Endothelial cell of umbilical vein (primary cell): ENCODE measurements around the gene COG5. TPM values are rescaled to one million over a fixed set of nuclear protein-coding genes. Genes with fewer than 3 reads are reported as not detected.

ENCODE experiments used
- BruUV-seq: library from RNA; stranded (reverse); fragments of 400-500 nt; replicated peaks from 2 replicates; lab custom pipeline; 2021; lab: Mats Ljungman, UMichigan
- CTCF ChIA-PET: fragments of 300-600, 350-600 bp; sonication (Branson Sonifier 250); formaldehyde crosslinking; loops from one replicate; lab custom pipeline; 2021; ENCODE audit warnings: antibody characterized with exemption, inconsistent platforms; lab: Charles Lee
- POLR2A ChIA-PET: fragments of 300-600, 350-600 bp; sonication (Branson Sonifier 250); formaldehyde crosslinking; loops from one replicate; lab custom pipeline; 2021; ENCODE audit warnings: antibody characterized with exemption, inconsistent platforms; lab: Charles Lee
- DNase-seq: peaks from one replicate; pipeline ENCODE4 v3.0.0-alpha.2; 2011; ENCODE audit warnings: low read depth, low spot score
- FAIRE-seq: peaks from 2 replicates; lab custom pipeline; 2011; peaks lifted over from hg19 to GRCh38; lab: Jason Lieb, UNC
- H2AFZ ChIP-seq: 2 replicates; pipeline ENCODE4 v1.6.0; 2012; ENCODE audit warnings: low read depth, low read length, control low read depth, inconsistent platforms
- H3K27ac ChIP-seq: 2 replicates; pipeline ENCODE4 v1.5.1; 2011; ENCODE audit warnings: low read depth, mild to moderate bottlenecking, control low read depth, low read length, moderate library complexity; ENCODE audit not compliant: insufficient read depth
- H3K27me3 ChIP-seq, 2 experiments: 2 replicates each; pipeline versions ENCODE4 v1.6.0 to v1.6.1; 2011; ENCODE audit warnings: low read length in 2 of 2, mixed read lengths in 1 of 2; ENCODE audit not compliant: control insufficient read depth in 2 of 2, insufficient read depth in 2 of 2
- H3K36me3 ChIP-seq, 2 experiments: 2 replicates in 1 of 2; 3 replicates in 1 of 2; pipeline ENCODE4 v1.5.1; 2011; ENCODE audit warnings: low read length in 2 of 2, mild to moderate bottlenecking in 1 of 2, moderate library complexity in 1 of 2; ENCODE audit not compliant: control insufficient read depth in 2 of 2, insufficient read depth in 2 of 2; ENCODE audit errors: extremely low read depth in 1 of 2
- H3K4me1 ChIP-seq: 3 replicates; pipeline ENCODE4 v1.5.1; 2011; ENCODE audit warnings: mild to moderate bottlenecking, low read length; ENCODE audit not compliant: control insufficient read depth, insufficient read depth; ENCODE audit errors: extremely low read depth
- H3K4me2 ChIP-seq: 2 replicates; pipeline ENCODE4 v1.6.1; 2011; ENCODE audit warnings: low read length, control low read depth, mixed read lengths; ENCODE audit not compliant: insufficient read depth
- H3K4me3 ChIP-seq, 3 experiments: fragments of 200-600 bp in 1 of 3; sonication (generic), shearing (Covaris generic) in 1 of 3; replicated peaks in 1 of 3; 2 replicates each; pipeline ENCODE4 v1.5.1; 2011 to 2016; ENCODE audit warnings: control low read depth in 3 of 3, low read length in 3 of 3, mild to moderate bottlenecking in 2 of 3, inconsistent platforms in 1 of 3, low read depth in 1 of 3, moderate library complexity in 1 of 3; ENCODE audit not compliant: insufficient read depth in 1 of 3
- H3K79me2 ChIP-seq: 2 replicates; pipeline ENCODE4 v1.6.0; 2012; ENCODE audit warnings: low read length, inconsistent platforms; ENCODE audit not compliant: control insufficient read depth, insufficient read depth
- H3K9ac ChIP-seq: replicated peaks from 2 replicates; pipeline ENCODE3; 2011; ENCODE audit warnings: low read length, control low read depth; ENCODE audit not compliant: insufficient read depth; ENCODE audit errors: extremely low read depth
- H3K9me1 ChIP-seq: replicated peaks from 3 replicates; pipeline ENCODE4 v1.6.0; 2011; ENCODE audit warnings: mild to moderate bottlenecking, low read length; ENCODE audit not compliant: control insufficient read depth, insufficient read depth; ENCODE audit errors: extremely low read depth
- H3K9me3 ChIP-seq: replicated peaks from 2 replicates; pipeline ENCODE4 v1.5.1; 2012; ENCODE audit warnings: low read length, inconsistent platforms; ENCODE audit not compliant: control insufficient read depth, insufficient read depth
- H4K20me1 ChIP-seq: replicated peaks from 2 replicates; pipeline ENCODE3; 2011; ENCODE audit warnings: mild to moderate bottlenecking, low read length; ENCODE audit not compliant: control insufficient read depth, insufficient read depth; ENCODE audit errors: extremely low read depth
- CTCF ChIP-seq, 2 donors: IDR thresholded peaks; 1 replicate in 1 of 2; 2 replicates in 1 of 2; pipeline ENCODE4 v1.5.1; 2011; ENCODE audit warnings: low read length in 2 of 2, mild to moderate bottlenecking in 2 of 2, moderate library complexity in 2 of 2, control low read depth in 1 of 2, inconsistent platforms in 1 of 2, low read depth in 1 of 2; ENCODE audit not compliant: insufficient read depth in 1 of 2; ENCODE audit errors: extremely low read depth in 1 of 2
- EZH2 ChIP-seq: IDR thresholded peaks from 2 replicates; pipeline ENCODE4 v1.6.1; 2012; ENCODE audit warnings: borderline replicate concordance, low read depth, mild to moderate bottlenecking, moderate library complexity, low read length, inconsistent platforms; ENCODE audit not compliant: severe bottlenecking
- FOS ChIP-seq: IDR thresholded peaks from 2 replicates; pipeline ENCODE4 v1.6.1; 2011; ENCODE audit warnings: mild to moderate bottlenecking, low read length, moderate library complexity, borderline replicate concordance; ENCODE audit not compliant: insufficient read depth
- GATA2 ChIP-seq: IDR thresholded peaks from 2 replicates; pipeline ENCODE4 v1.7.0; 2011; ENCODE audit warnings: low read depth, mild to moderate bottlenecking, moderate library complexity, mixed read lengths, low read length; ENCODE audit not compliant: insufficient read length, insufficient read depth
- JUN ChIP-seq: IDR thresholded peaks from 2 replicates; pipeline ENCODE4 v1.6.1; 2011; ENCODE audit warnings: borderline replicate concordance, low read depth; ENCODE audit not compliant: insufficient read length, insufficient read depth
- MYC ChIP-seq: IDR thresholded peaks from one replicate; pipeline ENCODE4 v1.6.1; 2011; ENCODE audit warnings: mild to moderate bottlenecking, low read depth, low read length
- POLR2A ChIP-seq: IDR thresholded peaks from 2 replicates; pipeline ENCODE4 v1.6.1; 2012; ENCODE audit warnings: low read depth, mild to moderate bottlenecking, control low read depth, low read length
- POLR2AphosphoS5 ChIP-seq: IDR thresholded peaks from 2 replicates; pipeline ENCODE4 v1.6.1; 2012; ENCODE audit warnings: low read depth, mild to moderate bottlenecking, control low read depth, low read length, moderate library complexity; ENCODE audit not compliant: insufficient read depth
- dilution Hi-C: fragments of 300-500 bp; cut with MboI; formaldehyde crosslinking; loops from one replicate; pipeline ENCODE4 v1.15.0; 2019; ENCODE audit warnings: low sequenced_read_pairs; ENCODE audit not compliant: extremely low pct_ligation_motif_present
- intact Hi-C: fragments of 100-400 bp; cut with micrococcal nuclease; formaldehyde crosslinking; loops from one replicate; pipeline ENCODE4 v1.10.0; 2022
- polyA plus RNA-seq, 4 experiments: library from polyadenylated mRNA; depleted of rRNA in 3 of 4; stranded (reverse) in 3 of 4; unstranded in 1 of 4; fragments of >200 nt; gene quantifications; 2 replicates each; pipeline versions ENCODE4 v1.2.1 to v1.2.3, GENCODE V29; 2011 to 2012; ENCODE audit warnings: missing spikeins in 1 of 4
- total RNA-seq: library from RNA; stranded (reverse); gene quantifications from 2 replicates; pipeline ENCODE4 v1.2.3, GENCODE V29; 2021
- TF ChIP-seq, protein P1 (sequence below): IDR thresholded peaks from 2 replicates; pipeline ENCODE4 v1.6.1; 2011; ENCODE audit not compliant: insufficient read depth, insufficient read length

The COG5 gene
- total and polyA plus RNA-seq, 2 donors (not counting 3 experiments of a cell fraction or from before 2014, with no cell fraction given), result 18.8 to 45.3 TPM

DNA sequence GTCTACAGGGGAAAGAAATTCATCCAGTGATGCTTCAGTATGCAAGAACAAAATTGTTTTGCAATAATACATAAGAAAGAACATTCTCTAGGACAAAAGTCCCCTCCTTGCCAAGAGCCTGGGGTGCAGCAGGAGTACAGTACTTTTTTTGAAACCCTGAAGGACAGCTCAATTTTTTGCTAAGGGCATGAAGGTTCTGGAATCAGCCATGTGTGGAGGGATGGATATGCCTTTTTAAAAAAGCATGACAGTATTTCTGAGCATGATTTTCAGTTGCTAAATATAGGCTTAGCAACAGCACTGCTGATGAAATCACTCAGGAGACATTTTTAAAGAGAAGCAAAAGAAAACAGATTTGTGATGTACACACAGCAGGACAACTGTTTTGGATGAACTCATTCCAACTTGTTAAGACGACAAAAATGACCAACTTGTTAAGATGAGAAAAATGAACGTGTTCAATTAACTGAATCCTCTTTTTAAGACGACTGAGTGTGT is 355.6 kb downstream of the COG5 start:
- no peak for FAIRE-seq
- no TSS peak for BruUV-seq
- intact Hi-C loops (no loop called here), dilution Hi-C loops (no loop called here)
- no peaks in the 10 kb centered on the region for H4K20me1 ChIP-seq
- H3K9ac ChIP-seq, result no peak overlapping the region
- no peaks in the 10 kb centered on the region for H3K4me1 ChIP-seq
- ChIA-PET CTCF (interaction anchor here (0.9 to 1.5 kb wide), 3 partner anchors 293 to 671 kb away, joined by 3 to 5 read pairs (median 4); no protein-coding TSS in a partner anchor), POLR2A (no interaction called here)
- no peak overlapping the region for H3K4me3 ChIP-seq
- no peak overlapping the region for H3K4me2 ChIP-seq
- DNase-seq, result no peak
- no peak overlapping the region for H3K27ac ChIP-seq
- H3K27me3 ChIP-seq, result no peaks in the 10 kb centered on the region
- no peaks in the 10 kb centered on the region for H3K9me3 ChIP-seq
- TF ChIP-seq FOS, result no peak
- TF ChIP-seq MYC, result no peak
- TF ChIP-seq POLR2A, result no peak
- no peak for TF ChIP-seq POLR2AphosphoS5
- TF ChIP-seq, protein P1, sequence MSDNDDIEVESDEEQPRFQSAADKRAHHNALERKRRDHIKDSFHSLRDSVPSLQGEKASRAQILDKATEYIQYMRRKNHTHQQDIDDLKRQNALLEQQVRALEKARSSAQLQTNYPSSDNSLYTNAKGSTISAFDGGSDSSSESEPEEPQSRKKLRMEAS, result no peak
- no peak for TF ChIP-seq EZH2
- TF ChIP-seq JUN, result no peak
- no peak for TF ChIP-seq GATA2
- no peak for TF ChIP-seq CTCF (IDR thresholded peaks at IDR 0.05; ENCODE audit: extremely low read depth in 1 of 2, insufficient read depth in 1 of 2, low read depth in 1 of 2, low read length in 2 of 2)
- no peaks in the 10 kb centered on the region for H3K9me1 ChIP-seq
- H2AFZ ChIP-seq, result no peak overlapping the region
- H3K79me2 ChIP-seq, result no peaks in the 10 kb centered on the region
- peaks cover 0 to 8% of the 10 kb centered on the region in 2 experiments for H3K36me3 ChIP-seq
